ENCODE data around the gene CEP164.
A peak's percentile ranks its signal among the peaks of the same experiment; 100 is the strongest.

CEP164 gene

DNA sequence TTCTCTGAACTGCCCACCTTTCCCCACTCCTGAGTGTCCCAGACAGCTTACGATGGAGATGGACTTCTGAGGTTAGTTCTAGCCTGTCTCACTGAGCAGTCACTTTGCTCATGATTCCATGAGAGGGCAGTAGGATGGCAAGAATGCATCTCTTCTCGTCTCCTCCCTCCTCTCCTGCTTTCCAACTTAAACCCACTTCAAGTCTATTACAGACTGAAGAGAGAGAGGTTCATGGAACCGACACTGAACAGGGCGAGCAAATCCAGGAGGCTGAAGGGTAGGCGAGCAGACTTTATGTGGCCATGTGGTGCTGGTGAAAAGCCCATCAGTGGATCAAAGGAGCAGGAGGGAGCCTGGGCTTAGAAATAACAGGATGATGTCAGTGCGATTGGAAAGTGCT, 38.6 kb downstream of the CEP164 start:
- DNase-seq (ENCODE audit: low read depth) = no peak

DNA sequence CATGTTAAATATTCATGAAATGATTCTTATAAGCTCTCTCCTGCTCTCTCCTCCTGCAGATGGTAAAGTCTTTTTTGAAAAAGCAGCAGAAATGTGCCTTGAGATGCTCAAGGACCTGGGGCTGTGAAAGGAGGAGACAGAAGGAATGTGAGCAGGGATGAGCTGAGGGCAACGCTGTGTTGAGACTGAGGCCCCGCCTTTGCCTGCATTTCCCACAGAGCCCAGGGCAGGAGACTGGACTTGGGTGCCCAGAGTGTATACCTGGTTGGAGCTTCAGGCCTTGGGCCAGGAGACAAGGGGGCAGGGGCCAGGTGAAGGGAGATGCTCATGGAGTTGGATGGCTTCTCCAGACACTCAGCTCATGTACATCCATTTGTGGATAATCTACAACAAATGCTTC, 39.2 kb downstream of the CEP164 start:
- DNase-seq (ENCODE audit: low read depth) = no peak

DNA sequence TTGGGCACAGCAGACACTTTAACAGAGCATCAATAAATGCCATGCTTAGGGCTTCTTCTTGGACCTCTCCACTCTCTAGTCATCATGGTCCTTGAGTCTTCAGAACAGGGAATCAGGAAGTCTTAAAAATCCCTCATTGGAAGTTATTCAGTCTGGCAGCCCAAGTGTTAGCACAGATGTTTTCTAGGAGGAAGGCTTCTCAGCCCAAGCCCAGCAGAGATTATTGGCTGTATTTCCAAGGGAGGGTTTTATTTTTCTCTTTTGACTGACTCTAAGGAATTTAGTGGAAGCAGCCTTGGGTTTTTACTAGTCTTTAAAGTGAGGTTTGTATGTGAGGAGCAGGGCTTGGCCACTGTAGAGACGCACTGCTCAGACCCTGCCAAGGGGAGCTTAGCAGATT, 41.9 kb downstream of the CEP164 start:
- no peak for DNase-seq (ENCODE audit: low read depth)

DNA sequence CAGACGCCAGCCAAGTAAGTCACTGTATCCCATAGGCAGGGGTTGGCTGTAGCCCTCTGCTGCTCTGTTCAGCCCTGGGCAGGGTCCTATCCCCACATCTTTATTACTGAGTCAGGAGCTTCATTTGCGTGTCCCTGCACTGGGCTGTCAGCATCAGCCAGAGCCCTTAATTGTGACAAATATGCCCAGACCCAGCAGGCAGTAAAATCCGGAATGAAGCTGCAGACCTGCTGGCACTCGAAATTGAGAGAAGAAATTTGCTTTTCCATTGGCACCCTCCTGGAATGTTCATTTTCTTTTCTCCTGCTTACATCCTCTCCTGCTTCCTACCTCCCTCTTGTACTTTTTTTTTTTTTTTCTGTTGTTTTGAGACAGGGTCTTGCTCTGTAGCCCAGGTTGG, 43.8 kb downstream of the CEP164 start:
- DNase-seq (ENCODE audit: low read depth) = no peak

DNA sequence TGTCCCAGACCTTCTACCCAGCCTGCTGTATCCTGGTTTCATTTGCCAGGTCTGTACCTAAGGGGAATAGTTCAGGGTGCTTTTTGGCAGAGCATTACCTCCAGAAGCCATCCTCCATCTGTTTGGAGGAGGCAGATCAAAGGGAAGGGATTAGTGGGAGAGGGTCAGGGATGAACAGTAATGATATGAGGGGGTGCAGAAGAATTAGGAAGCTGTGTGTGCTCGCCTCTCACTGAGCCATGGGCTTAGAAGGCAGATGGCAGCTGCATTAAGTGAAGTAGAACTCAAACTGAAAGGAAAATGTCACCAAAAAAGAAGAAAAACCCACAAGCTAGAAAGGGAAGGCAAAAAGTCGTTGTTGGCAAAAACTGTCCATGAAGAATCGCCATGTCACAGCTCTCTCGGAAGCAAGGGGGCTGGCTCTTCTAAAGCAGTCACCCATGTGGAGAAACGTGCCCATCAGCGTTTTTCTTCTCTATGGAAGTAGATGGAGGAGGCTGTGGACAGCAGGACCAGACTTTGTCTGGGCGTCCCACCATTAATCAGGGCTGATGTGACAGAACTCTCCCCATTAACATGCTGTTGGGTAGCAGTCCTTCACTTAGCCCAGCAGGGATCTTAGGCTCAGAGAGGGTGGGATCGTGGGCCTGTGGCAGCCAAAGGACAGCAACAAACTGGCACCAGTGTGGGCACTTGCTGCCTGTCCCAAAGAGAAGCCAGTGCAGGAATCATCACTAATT, 46.8 kb downstream of the CEP164 start:
- DNase-seq (ENCODE audit: low read depth) = no peak

DNA sequence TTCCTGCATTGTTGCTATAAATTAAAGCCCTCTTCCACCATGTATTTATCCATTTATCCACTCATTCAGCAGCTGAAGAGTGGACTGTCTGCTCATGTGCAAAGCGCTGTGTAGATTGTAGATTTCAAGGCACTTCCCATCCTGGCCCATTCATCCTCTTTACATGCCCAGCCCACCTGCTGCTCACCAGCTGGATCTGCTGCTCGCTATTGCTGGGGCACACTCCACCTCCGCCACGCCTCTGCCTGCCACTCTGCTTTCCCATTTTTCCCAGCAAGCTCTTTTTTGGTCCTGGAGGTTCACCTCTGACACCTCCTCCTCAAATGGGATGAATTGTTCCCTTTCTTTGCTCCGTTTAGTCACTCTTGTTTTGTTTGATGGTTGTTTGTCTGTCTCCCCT, 48.3 kb downstream of the CEP164 start:
- DNase-seq (ENCODE audit: low read depth) = no peak

DNA sequence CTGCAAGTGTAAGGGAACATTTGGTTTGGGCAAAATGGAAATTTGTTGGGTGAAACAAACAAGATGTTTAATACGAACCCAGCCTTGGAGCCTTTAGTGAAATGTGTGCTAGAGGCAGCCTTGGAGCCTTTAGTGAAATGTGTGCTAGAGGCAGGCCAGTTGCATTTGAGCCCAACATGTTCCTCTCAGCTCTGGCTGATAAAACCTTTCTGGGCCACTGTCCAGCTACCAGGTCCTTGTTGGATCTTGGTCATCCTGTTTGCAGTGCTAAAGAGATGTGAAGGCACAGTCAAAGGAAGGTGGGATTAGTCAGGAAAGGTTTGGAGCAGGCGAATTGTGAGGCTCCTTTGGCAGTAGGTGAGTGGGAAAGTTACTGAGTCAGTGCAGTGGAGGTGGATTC, 48.9 kb downstream of the CEP164 start:
- DNase-seq (ENCODE audit: low read depth) = no peak

DNA sequence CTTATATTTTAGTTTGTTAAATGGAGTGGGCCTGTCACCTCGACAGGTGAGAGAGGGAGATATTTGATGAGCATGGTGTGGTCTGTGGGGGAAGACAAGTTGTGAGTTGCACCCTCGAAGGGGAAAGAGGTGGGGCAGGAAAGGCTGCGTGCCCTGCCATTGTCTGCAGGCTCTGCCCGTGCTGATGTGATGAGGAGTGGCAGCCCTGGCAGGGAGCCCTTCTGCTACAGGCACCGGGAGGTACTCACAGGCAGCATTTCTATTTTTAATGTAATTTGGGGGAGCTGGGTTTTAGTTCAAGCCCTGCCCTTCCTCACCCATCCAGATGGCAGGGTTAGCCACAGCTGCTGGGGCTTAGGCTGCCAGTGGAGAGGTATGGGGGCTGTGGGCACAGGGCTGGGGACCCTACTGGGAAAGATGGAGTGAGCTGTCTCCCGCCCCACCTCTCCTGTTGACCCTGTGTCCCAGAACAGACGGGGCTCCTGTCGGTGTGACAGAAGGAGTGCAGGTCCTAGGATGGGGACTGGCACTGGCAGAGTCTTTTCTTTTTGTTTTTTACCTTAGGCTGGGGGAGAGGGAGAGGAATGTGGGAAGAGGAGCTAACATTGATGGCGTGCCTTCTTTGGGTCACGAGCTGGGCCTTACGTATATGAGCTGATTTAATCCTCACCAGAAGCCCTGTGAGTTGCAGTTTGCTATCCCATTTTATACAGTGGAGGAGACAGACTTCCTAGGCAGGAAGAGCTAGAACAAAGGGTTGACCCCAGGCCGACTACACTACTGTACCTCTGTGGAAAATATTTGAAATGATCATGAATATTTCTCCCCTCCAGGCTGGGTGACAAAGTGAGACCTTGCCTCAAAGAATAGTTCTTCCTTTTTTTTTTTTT, 51.6 kb downstream of the CEP164 start:
- no peak for DNase-seq (ENCODE audit: low read depth)

DNA sequence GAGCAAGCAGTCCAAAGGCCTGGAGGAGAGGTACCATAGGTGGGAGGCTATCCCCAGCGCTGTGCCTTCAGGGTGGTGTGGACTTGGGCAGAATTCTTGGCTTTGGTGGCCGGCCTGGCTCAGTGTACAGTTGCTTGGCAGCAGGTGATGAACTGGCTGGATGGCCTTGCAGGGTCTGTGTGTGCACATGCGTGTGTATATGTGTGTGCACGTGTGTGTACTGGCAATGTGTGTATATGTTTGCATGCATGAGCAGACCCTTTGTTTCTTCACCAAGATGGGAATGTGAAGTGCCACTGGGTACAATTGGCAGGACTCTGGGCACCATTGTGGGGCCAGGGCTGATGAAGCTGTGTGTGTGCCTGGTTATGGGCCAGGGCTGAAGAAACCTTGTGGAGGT, 53.0 kb downstream of the CEP164 start:
- DNase-seq (ENCODE audit: low read depth) = no peak

DNA sequence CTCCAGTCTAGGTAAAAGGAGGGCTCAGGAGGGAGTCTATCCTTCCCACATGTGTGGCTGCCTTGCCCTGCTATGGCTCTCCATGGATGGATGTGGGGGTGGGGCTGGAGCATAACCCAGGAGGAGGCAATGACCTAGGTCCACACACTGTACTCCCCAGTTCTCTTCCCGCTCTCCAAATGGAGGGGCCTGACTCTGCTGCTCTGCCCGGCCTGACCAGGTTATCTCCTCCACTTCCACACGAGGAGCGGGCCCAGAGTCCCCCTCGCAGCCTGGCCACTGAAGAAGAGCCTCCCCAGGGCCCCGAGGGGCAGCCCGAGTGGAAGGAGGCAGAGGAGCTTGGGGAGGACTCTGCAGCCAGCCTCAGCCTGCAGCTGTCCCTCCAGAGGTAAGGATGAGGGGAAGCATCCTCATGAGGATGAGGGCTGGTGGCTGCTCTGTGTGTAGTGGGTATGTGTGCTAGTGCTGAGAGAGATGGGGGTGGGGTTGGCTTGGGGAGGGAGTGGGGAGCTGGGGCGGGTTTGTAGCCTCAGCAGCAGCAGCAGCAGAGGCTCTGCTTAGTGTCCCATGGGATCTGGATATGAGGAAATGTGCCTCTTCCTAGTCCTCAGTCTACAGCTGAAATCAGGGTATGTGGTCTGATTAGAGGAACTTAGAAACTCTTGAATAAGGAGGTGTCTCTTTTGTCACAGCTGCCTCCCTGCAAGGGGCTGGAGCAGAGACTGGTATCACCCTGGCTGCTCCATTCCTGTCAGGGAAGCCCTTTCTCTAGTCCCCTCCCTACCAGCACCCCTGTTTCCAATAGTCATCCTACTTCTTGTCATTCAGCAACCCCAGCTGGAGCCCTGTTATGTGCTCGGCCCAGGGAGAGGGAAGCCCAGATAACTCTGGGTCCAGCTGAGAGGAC, 54.1 kb downstream of the CEP164 start:
- no peak for DNase-seq (ENCODE audit: low read depth)

DNA sequence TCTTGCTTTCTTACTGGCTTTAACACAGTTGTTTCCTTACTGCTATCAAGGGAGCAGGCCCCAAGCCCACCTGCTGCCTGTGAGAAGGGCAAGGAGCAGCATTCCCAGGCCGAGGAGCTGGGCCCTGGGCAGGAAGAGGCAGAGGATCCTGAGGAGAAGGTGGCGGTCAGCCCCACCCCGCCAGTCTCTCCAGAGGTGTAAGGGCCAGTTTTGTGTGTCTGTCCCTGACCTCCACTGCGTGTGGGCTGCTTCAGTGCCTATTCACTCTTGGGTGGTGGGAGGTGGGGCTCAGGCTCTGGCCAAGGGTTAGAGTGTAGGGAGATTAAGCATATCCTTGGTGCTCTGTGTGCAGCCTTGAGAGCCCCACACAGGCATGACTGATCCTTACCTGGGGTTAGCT, 55.1 kb downstream of the CEP164 start:
- DNase-seq (ENCODE audit: low read depth) = no peak

DNA sequence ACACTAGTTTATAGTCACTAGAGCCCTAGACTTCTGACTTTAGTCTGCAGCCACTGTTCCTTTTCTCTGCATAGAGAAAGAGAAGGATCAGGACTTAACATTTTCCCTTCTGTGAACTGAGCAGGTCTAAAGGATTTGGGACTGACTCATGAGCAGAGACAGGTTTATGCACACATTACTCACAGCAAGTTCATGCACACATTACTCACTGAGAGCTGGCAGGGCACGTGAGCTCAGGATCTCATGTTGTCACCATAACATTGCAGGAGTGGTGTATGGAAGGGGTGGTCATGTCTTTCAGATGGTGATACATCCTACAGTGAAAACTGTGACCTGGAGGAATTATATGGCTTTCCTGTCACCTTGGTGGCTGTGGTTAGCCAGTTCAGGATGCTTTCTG, 56.4 kb downstream of the CEP164 start:
- peak; percentile 79 for DNase-seq (ENCODE audit: low read depth)

DNA sequence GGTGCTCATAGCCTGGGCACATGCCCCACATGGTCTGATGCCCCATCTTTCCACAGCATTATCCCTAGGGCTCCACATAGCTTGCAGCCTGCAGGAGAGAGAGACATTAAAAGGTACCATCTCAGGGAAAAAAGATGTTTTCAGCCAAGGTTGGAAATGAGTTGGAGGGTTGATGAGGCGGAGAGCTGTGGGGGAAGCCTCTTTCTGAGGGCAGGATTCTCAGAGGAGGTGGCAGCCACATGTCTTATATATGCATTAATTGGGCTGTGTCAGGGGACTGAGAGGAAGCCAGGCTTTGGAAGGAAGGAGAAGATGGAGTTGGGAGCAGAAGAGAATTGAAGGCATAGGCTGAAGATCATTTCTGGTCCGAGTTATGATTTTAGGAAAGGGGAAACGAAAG, 57.8 kb downstream of the CEP164 start:
- DNase-seq (ENCODE audit: low read depth) = no peak

DNA sequence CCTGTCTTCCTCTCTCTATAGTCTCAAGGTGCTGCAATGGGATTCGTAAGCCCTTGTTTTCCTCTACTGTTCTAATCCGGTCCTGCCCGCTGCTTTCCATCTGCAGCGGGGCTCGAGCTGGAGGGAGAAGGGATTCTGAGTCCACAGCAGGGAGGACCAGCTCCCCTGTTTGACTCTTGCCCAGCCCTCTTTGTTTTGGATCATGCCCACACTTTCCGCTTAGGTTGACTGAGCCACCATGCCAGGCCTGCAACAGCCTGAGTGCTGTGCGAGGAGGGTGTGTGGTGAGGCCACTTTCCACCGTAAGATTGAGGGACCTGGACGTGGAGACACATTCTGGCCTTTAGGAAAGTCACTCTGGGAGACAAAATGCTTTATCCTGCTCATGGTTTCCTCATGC, 58.3 kb downstream of the CEP164 start:
- DNase-seq (ENCODE audit: low read depth) = no peak

DNA sequence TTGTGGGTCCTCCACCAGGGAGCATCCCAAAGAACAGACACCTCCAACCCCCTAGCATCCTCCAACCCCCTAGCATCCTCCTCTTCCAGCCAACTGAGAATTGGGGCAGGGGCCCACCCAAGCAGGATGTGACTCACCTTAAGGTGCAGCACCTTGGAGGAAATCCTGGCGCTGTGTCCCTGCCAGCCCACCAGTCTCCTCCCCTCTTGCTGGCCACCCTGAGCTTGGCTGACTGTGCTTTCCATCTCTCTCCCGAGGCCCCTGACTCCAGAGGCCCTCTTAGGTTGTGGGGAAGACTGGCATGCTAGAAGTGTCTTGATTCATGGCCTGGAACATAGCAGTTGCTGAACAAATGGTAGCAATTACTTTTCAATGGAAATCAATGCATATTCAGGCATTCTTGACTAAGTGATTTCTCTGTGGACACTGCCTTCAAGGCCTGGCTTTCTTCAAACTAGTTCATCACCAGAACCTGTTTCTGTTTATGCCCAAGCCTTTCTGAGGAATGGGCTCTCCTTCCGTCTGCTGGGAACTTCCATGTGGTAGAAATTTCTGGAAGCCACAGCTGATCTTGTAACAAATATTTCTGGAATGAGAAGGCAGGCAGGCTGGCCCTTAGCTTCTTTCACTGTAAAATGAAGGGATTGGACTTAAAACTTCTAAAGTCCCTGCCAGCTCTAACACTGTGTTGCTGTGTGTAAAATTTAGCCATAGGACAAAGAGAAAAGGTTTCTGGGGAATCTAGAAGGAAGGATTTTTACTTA, 60.5 kb downstream of the CEP164 start:
- peak; percentile 22 for DNase-seq (ENCODE audit: low read depth)

DNA sequence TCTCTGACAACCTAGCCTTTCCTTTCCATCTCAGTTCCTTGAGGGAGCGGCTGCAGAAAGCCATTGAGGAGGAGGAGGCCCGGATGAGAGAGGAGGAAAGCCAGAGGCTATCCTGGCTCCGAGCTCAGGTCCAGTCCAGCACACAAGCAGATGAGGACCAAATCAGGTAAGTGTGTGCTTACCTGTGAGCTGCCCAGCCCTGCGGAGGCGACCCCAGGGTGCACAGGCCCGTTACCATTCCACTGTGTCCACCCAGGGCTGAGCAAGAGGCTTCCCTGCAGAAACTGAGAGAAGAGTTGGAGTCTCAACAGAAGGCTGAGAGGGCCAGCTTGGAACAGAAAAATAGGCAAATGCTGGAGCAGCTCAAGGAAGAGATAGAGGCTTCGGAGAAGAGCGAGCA, 63.1 kb downstream of the CEP164 start:
- DNase-seq (ENCODE audit: low read depth) = no peak

DNA sequence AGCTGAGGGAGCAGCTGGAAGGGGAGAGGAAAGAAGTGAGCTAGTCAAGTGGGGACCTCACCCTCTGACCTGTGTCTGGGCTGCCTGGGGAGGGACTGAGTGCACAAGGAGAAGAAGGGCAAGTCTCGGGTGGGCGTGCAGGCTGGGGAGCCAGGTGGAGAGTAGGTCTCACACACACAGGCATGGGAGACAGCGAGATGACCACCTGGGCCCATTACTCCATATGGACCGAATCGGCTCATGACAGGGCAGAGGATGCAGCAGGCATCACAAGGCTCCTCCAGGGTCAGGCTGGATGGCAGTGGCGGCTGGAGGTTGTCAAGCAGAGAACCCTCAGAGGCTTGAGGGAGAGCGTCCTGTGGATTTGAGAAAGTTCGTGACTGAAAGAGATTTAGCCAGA, 63.5 kb downstream of the CEP164 start:
- no peak for DNase-seq (ENCODE audit: low read depth)

DNA sequence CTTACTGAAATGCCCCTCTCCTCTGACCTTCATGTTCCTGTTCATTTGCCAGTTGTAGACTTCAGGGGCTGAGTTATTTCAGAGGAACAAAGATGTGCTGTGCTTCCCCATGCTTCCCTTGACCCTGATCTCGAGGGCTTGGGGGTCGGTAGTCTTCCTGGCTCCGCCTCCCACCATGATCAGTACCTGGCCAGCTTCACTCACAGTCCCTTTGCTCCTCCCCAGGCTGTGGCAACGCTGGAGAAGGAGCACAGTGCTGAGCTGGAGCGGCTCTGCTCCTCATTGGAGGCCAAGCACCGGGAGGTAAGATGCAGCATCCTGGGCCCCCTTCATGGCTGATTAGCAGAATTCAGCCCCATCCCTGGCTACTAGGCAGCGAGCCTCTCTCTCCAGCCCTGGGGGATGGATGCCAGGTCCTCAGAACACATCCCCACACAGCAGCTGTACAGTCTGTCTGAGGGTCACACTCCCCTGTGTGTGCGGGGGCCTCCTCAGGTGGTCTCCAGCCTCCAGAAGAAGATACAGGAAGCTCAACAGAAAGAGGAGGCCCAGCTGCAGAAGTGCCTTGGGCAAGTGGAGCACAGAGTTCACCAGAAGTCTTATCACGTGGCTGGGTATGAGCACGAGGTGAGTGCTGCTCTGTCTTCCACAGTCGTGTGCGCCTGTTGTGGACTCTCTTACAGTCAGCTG, 64.5 kb downstream of the CEP164 start:
- no peak for DNase-seq (ENCODE audit: low read depth)

DNA sequence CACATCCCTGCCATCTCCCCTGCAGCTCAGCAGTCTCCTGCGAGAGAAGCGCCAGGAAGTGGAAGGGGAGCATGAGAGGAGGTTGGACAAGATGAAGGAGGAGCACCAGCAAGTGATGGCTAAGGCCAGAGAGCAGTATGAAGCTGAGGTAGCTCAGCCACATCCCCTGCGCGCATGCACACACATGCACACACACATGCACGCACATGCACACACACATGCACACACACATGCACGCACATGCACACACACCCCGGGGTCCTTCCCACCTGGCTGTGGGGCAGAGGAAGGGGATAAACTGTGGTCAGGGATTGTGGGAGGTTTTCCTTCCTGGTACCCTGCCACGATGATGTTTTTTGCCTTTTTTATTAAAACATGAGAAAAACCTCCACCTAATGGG, 65.3 kb downstream of the CEP164 start:
- no peak for DNase-seq (ENCODE audit: low read depth)

DNA sequence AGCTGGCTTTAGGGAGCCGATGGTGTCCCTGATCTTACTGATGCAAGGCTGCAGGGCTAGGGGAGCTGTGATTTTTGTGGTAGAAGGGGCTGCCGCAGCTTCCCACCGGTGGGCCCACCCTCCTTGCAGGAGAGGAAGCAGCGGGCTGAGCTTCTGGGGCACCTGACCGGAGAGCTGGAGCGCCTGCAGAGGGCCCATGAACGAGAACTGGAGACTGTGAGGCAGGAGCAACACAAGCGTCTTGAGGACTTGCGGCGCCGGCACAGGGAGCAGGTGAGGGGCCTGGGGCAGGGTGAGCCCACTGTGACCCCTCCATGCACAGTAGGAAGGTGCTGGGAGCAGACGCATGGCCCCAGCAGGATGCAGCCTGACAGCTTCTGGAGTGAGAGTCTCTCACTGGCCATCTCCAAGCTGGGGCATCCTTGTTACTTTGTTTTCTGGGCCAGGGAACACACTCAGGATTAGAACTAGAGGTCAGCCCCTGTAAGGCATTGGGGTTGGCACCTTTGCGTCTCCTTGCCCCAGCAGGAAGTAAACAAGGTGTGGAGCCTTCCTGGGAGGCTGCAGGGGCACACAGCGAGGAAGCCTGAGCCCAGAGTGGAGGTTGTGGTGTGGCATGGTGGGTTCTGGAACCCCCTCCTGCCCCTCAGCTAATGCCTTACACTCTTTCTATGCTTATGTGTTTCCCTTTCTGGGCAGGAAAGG, 66.7 kb downstream of the CEP164 start:
- no peak for DNase-seq (ENCODE audit: low read depth)

DNA sequence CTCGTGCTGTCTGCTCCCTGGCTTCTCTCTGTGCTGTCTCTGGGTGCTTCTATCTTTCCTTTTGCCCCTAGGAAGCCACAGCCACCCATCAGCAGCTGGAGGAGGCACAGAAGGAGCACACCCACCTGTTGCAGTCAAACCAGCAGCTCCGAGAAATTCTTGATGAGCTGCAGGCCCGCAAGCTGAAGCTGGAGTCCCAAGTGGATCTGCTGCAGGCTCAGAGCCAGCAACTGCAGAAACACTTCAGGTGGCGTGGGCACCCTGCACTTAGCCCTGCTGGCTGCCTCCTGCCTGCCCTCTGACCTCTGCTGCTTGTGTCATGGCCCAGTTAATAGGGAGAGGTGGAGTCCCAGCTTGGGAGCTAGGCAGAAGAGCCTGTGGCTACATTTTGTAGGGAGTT, 67.8 kb downstream of the CEP164 start:
- no peak for DNase-seq (ENCODE audit: low read depth)
